HAP-1 (cell line): ENCODE results near the gene IRF1.

Source experiments
- DNase-seq, 2 experiments: peaks; one replicate each; pipeline ENCODE4 v3.0.0-alpha.2; 2016 to 2020; ENCODE audit warnings: low spot score in 2 of 2
- H3K27me3 ChIP-seq: fragments of 250-450 bp; sonication (Bioruptor Pico); 2 replicates; pipeline ENCODE4 v1.5.1; 2020; ENCODE audit warnings: low read depth, mild to moderate bottlenecking, moderate library complexity
- H3K36me3 ChIP-seq: fragments of 250-450 bp; sonication (Bioruptor Pico); replicated peaks from 2 replicates; pipeline ENCODE4 v1.5.1; 2020; ENCODE audit warnings: mild to moderate bottlenecking
- H3K4me1 ChIP-seq: fragments of 250-450 bp; sonication (Bioruptor Pico); 2 replicates; pipeline ENCODE4 v1.5.1; 2020; ENCODE audit warnings: mild to moderate bottlenecking
- H3K4me3 ChIP-seq: fragments of 250-450 bp; sonication (Bioruptor Pico); 2 replicates; pipeline ENCODE4 v1.5.1; 2020; ENCODE audit warnings: mild to moderate bottlenecking, moderate library complexity
- H3K9me3 ChIP-seq: fragments of 250-450 bp; sonication (Bioruptor Pico); 2 replicates; pipeline ENCODE4 v1.5.1; 2020; ENCODE audit warnings: mild to moderate bottlenecking, moderate library complexity
- in situ Hi-C: fragments of 300-500 bp; cut with MboI; formaldehyde crosslinking; loops from 3 replicates; pipeline ENCODE4 v1.14.3; 2020; ENCODE audit warnings: low sequenced_read_pairs, inconsistent platforms, mixed read lengths

The IRF1 gene

GRCh38 chr5:132497488-132497997 lies 7.0 kb upstream of the IRF1 start:
- Histone ChIP-seq H3K4me1 (peaks cover 6% of the 10 kb centered on the region), H3K9me3 (no peaks in the 10 kb centered on the region), H3K4me3 (peak overlapping the region; percentile 53), H3K36me3 (no peaks in the 10 kb centered on the region), H3K27me3 (no peaks in the 10 kb centered on the region)
- in situ Hi-C loops: loop anchor here (5.0 kb wide), 1 partner anchor 85 kb away; no protein-coding TSS in a partner anchor
- peak in 1 of 2 experiments; percentile 35 for DNase-seq

GRCh38 chr5:132496631-132497487 lies 6.3 kb upstream of the IRF1 start:
- Histone ChIP-seq H3K27me3 (no peaks in the 10 kb centered on the region), H3K4me1 (peaks cover 6% of the 10 kb centered on the region), H3K9me3 (no peaks in the 10 kb centered on the region), H3K36me3 (no peaks in the 10 kb centered on the region), H3K4me3 (peak overlapping the region; percentile 53)
- in situ Hi-C loops: loop anchor here (5.0 kb wide), 1 partner anchor 85 kb away; no protein-coding TSS in a partner anchor
- peak; percentile 63 to 94 for DNase-seq

DNA sequence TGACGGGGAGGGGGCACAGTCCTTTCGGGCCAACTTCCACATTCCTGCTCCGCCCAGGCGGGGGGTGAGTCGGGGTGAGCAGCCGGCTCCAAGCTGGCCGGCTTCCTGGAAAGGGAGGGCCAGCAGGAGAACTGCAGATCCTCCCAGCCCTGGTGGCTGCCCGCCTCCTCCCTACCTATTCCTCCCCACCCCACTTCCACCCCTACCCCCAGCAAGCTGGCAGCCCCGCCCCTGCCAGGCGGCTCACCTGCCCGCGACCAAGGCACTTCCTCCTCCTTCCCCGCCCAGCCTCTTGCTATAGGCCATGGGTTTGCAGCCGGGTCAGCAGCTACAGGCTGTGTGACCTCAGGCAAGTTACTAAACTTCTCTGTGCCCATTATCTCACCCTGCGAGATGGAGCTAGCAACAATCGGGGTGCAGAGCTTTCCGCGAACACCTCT lies 5.6 kb upstream of the IRF1 start:
- Histone ChIP-seq H3K4me3 (peak overlapping the region; percentile 53), H3K36me3 (no peaks in the 10 kb centered on the region), H3K27me3 (no peaks in the 10 kb centered on the region), H3K9me3 (no peaks in the 10 kb centered on the region), H3K4me1 (peaks cover 6% of the 10 kb centered on the region)
- peak; percentile 45 to 86 for DNase-seq
- in situ Hi-C loops: loop anchor here (5.0 kb wide), 1 partner anchor 84 kb away; no protein-coding TSS in a partner anchor

DNA sequence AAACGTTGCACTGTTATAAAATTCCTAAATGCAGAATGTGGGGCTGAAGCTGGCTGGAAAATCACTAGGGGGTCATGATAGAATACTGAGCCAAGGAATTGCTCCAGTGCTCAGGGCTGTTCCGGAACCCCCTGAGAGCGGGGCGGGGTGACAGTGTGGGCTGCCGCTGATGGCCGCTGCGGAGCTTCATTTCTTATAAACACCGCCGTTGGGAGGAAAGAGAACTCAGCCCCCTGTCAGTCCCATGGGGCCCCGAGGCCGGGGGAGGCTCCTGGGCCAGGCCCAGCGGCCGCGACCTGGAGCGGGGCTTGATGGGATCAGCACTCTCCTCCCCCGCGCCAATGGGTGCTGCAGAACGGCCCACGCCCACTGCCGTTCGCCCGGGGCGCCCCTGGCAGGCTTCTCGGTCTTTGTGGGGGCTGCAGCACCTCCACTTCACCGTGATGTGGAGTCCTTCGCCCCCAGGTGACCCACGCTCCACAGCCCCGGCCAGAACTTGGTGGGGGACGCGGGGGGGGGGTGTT lies 5.2 kb upstream of the IRF1 start:
- H3K27me3 ChIP-seq: no peaks in the 10 kb centered on the region
- DNase-seq: peak; percentile 87 to 94
- peaks cover 6% of the 10 kb centered on the region for H3K4me1 ChIP-seq
- peak overlapping the region; percentile 53 for H3K4me3 ChIP-seq
- no peaks in the 10 kb centered on the region for H3K36me3 ChIP-seq
- no peaks in the 10 kb centered on the region for H3K9me3 ChIP-seq
- in situ Hi-C loops: loop anchor here (5.0 kb wide), 1 partner anchor 83 kb away; no protein-coding TSS in a partner anchor

DNA sequence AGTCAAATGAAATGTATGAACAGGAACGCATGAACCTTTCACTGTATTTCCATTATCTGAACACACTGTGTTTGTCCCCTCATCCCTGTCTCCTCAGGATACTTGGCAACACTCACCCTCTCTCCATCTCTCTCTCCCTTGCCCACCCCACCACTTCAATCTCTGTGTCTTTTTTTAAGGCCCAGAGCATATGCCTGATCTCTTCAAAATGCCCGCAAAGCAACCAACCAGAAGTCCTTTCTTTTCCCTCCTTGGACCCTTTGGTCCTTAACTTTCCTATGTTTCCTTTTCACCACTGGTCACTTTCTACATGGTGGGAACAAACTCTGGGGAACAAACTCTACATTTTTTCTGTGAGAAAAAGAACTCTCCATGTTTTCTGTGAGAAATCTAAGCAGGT lies 3.2 kb upstream of the IRF1 start:
- Histone ChIP-seq H3K9me3 (no peaks in the 10 kb centered on the region), H3K4me3 (no peak overlapping the region), H3K27me3 (no peaks in the 10 kb centered on the region), H3K4me1 (peaks cover 12% of the 10 kb centered on the region), H3K36me3 (no peaks in the 10 kb centered on the region)
- DNase-seq: no peak
- in situ Hi-C loops: no loop called here

DNA sequence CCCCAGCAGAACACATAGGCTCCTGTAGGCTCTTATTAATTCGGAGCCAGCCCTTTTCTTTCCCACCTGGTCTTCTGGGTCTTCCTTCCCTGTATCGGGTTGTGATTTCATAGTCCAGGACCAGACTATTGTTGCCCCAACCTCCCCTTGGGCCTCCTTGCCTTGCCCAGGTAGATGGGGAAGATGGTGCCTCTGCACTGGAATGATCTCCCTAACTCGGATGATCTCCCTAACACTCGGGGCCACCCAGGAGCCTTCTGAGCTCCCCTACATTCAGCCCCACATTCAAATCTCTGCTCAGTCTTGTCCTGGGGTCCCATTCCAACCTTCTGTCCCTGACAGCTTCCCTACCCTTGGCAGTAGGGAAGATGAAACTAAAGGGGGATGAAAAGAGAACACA lies 2.7 kb upstream of the IRF1 start:
- H3K9me3 ChIP-seq: no peaks in the 10 kb centered on the region
- H3K27me3 ChIP-seq: no peaks in the 10 kb centered on the region
- no peak for DNase-seq
- no peaks in the 10 kb centered on the region; the same call in 1 of the 2 replicates for H3K36me3 ChIP-seq
- in situ Hi-C loops: no loop called here
- peaks cover 12% of the 10 kb centered on the region for H3K4me1 ChIP-seq
- no peak overlapping the region for H3K4me3 ChIP-seq

- Histone ChIP-seq H3K4me3 (no peak overlapping the region), H3K4me1 (peaks cover 12% of the 10 kb centered on the region), H3K27me3 (no peaks in the 10 kb centered on the region), H3K9me3 (no peaks in the 10 kb centered on the region), H3K36me3 (no peaks in the 10 kb centered on the region; the same call in 1 of the 2 replicates)
- in situ Hi-C loops: no loop called here
- DNase-seq: no peak
Measured at GRCh38 chr5:132492386-132493125, 2.0 kb upstream of the IRF1 start.

- in situ Hi-C loops: no loop called here
- peaks cover 12% of the 10 kb centered on the region for H3K4me1 ChIP-seq
- peak overlapping the region; percentile 88 for H3K4me3 ChIP-seq
- peaks cover 2% of the 10 kb centered on the region for H3K36me3 ChIP-seq
- no peaks in the 10 kb centered on the region for H3K9me3 ChIP-seq
- DNase-seq: no peak
- H3K27me3 ChIP-seq: no peaks in the 10 kb centered on the region
Measured at GRCh38 chr5:132491368-132492364, 1.1 kb upstream of the IRF1 start.

DNA sequence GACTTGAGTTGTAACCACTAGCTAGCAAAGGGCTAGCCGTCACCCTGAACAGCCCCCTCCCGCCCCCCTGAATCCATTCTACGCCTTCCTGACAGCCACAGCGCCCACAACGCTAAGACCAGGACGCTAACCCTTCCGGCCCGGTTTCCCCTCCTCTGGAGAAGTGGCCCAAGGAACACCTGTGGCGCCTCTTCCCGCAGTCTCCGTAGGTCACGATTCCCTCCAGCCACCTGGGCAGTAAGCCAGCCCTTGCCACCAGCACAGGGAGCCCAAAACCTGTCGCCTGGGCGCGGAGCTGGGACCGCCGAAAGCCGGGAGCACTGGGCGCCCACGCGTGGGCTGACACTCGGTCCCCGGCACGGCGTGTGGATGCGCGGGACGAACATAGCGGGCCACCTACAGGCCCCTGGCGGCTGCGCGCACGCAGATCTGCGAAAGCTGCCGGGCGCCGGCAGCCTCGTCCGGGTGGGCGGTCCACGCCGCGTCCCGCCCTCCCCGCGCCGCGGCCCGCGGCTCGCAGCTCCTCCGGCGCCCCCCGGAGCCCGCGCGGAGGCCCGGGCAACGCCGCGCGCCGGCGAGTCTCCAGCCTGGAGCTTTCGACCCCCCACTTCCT lies 596 bp downstream of the IRF1 start:
- H3K4me1 ChIP-seq: peaks cover 6% of the 10 kb centered on the region; the same call in 1 of the 2 replicates
- peak; percentile 4 to 36 for DNase-seq
- no peaks in the 10 kb centered on the region for H3K27me3 ChIP-seq
- H3K36me3 ChIP-seq: peaks cover 14% of the 10 kb centered on the region
- in situ Hi-C loops: no loop called here
- no peaks in the 10 kb centered on the region for H3K9me3 ChIP-seq
- peak overlapping the region; percentile 88 for H3K4me3 ChIP-seq

- Histone ChIP-seq H3K4me1 (0 out of 2 replicates have a peak, but pooled peaks cover 6% of the 10 kb centered on the region), H3K27me3 (no peaks in the 10 kb centered on the region), H3K9me3 (no peaks in the 10 kb centered on the region), H3K4me3 (peak overlapping the region; percentile 88), H3K36me3 (peaks cover 21% of the 10 kb centered on the region)
- DNase-seq: no peak
- in situ Hi-C loops: no loop called here
Measured at GRCh38 chr5:132489051-132489770, 1.4 kb downstream of the IRF1 start.

GRCh38 chr5:132488590-132488989 lies 2.0 kb downstream of the IRF1 start:
- no peak overlapping the region for H3K4me3 ChIP-seq
- DNase-seq: no peak
- H3K4me1 ChIP-seq: 0 out of 2 replicates have a peak, but pooled peaks cover 6% of the 10 kb centered on the region
- in situ Hi-C loops: no loop called here
- no peaks in the 10 kb centered on the region for H3K27me3 ChIP-seq
- peaks cover 21% of the 10 kb centered on the region for H3K36me3 ChIP-seq
- no peaks in the 10 kb centered on the region for H3K9me3 ChIP-seq
